ENCODE data around the gene HSPG2.

- TF ChIP-seq CHD2 (IDR thresholded peaks at IDR 0.05; ENCODE audit: low read length) (no peak), EGR1 (IDR thresholded peaks at IDR 0.05; ENCODE audit: borderline replicate concordance, low read depth, low read length) (no peak), EZH2 (IDR thresholded peaks at IDR 0.05; ENCODE audit: low read depth, low read length, severe bottlenecking) (no peak), RAD21 (IDR thresholded peaks at IDR 0.05 in 1 of 2, conservative IDR thresholded peaks at IDR 0.05 in 1 of 2; ENCODE audit: low read depth in 2 of 2, low read length in 2 of 2) (no peak), YY1 (IDR thresholded peaks at IDR 0.05; ENCODE audit: low read depth, low read length) (no peak), EP300 (IDR thresholded peaks at IDR 0.05; ENCODE audit: borderline replicate concordance in 1 of 2, low read depth in 2 of 2, low read length in 2 of 2) (no peak), ATF2 (IDR thresholded peaks at IDR 0.05; ENCODE audit: low read length) (no peak)
- TF ChIP-seq, protein P1, sequence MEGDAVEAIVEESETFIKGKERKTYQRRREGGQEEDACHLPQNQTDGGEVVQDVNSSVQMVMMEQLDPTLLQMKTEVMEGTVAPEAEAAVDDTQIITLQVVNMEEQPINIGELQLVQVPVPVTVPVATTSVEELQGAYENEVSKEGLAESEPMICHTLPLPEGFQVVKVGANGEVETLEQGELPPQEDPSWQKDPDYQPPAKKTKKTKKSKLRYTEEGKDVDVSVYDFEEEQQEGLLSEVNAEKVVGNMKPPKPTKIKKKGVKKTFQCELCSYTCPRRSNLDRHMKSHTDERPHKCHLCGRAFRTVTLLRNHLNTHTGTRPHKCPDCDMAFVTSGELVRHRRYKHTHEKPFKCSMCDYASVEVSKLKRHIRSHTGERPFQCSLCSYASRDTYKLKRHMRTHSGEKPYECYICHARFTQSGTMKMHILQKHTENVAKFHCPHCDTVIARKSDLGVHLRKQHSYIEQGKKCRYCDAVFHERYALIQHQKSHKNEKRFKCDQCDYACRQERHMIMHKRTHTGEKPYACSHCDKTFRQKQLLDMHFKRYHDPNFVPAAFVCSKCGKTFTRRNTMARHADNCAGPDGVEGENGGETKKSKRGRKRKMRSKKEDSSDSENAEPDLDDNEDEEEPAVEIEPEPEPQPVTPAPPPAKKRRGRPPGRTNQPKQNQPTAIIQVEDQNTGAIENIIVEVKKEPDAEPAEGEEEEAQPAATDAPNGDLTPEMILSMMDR (IDR thresholded peaks at IDR 0.05; ENCODE audit: control extremely low read depth in 1 of 3, insufficient read depth in 1 of 3, low read depth in 1 of 3, low read length in 3 of 3), result no peak
Observed at GRCh38 chr1:21868941-21869454, 68.1 kb downstream of the HSPG2 start.
